ENCODE results near the gene INAVA. TPM values are rescaled to one million over a fixed set of nuclear protein-coding genes. Genes with fewer than 3 reads are reported as not detected.

Gene INAVA
- total RNA-seq, 4 donors from 2014 or later = not detected

DNA sequence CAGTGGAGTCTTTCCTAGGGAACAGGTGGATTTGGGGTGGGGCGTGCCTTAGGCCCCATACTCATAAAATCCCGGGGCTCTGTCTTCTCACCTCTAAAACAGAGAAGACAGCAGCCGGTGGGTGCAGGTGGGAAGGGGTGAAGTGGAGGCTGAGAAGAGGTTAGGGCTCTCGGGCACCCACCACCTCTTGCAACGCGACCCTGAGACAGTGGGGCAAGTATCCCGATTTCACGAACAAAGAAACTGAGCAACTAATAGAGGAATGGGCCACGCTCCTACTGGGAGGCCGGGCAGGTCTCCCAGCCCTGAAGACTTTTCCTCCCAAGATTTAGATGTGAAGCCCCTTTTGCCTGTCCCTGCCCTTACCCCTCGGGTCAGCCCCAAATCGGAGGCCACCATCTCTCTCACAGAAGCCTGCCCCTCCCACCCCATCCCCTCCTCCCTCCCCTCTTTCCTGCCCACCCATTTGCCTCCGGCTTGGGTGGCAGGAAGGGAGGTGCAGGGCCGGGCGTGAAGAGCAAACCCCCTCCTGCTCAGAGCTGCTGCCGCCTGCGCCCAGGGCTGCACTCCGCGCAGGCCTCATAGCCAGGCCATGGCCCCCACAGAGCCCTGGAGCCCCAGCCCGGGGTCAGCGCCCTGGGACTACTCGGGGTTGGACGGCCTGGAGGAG, 22.1 kb upstream of the INAVA start, which contains the start of gene GPR25:
Gene GPR25, plus strand, starts transcription at position 536 of the 670 bp plus-strand sequence. Its CDS starts 57 bp downstream, at position 593.
- no peaks in the 10 kb centered on the region for H3K36me3 ChIP-seq
- peaks cover 0 to 72% of the 10 kb centered on the region in 2 donors for H3K27me3 ChIP-seq
- no peak for DNase-seq (ENCODE audit: low spot score in 2 of 2)
- no peaks in the 10 kb centered on the region for H3K9me3 ChIP-seq
- peak within 1 kb of the TSS in 2 of 4 donors; percentile 20 to 42 for H3K4me3 ChIP-seq
- TF ChIP-seq EP300 (IDR thresholded peaks at IDR 0.05) (no peak), POLR2A (IDR thresholded peaks at IDR 0.05) (no peak)
- TF ChIP-seq, protein P1, sequence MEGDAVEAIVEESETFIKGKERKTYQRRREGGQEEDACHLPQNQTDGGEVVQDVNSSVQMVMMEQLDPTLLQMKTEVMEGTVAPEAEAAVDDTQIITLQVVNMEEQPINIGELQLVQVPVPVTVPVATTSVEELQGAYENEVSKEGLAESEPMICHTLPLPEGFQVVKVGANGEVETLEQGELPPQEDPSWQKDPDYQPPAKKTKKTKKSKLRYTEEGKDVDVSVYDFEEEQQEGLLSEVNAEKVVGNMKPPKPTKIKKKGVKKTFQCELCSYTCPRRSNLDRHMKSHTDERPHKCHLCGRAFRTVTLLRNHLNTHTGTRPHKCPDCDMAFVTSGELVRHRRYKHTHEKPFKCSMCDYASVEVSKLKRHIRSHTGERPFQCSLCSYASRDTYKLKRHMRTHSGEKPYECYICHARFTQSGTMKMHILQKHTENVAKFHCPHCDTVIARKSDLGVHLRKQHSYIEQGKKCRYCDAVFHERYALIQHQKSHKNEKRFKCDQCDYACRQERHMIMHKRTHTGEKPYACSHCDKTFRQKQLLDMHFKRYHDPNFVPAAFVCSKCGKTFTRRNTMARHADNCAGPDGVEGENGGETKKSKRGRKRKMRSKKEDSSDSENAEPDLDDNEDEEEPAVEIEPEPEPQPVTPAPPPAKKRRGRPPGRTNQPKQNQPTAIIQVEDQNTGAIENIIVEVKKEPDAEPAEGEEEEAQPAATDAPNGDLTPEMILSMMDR (IDR thresholded peaks at IDR 0.05) = no peak
- H3K27ac ChIP-seq = no peak within 1 kb of the TSS
- H3K4me1 ChIP-seq = peaks cover 0 to 16% (median 10%) of the 10 kb centered on the region in 4 donors
- WGBS, 2 donors = 74 to 78% methylated on average over 17 to 21 of the region's 23 CpGs

DNA sequence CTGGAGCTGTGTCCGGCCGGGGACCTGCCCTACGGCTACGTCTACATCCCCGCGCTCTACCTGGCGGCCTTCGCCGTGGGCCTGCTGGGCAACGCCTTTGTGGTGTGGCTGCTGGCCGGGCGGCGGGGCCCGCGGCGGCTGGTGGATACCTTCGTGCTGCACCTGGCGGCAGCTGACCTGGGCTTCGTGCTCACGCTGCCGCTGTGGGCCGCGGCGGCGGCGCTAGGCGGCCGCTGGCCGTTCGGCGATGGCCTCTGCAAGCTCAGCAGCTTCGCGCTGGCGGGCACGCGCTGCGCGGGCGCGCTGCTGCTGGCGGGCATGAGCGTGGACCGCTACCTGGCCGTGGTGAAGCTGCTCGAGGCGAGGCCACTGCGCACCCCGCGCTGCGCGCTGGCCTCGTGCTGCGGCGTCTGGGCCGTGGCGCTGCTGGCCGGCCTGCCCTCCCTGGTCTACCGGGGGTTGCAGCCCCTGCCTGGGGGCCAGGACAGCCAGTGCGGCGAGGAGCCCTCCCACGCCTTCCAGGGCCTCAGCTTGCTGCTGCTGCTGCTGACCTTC, 21.5 kb upstream of the INAVA start:
- no peaks in the 10 kb centered on the region for H3K36me3 ChIP-seq
- no peak for TF ChIP-seq EP300 (IDR thresholded peaks at IDR 0.05)
- TF ChIP-seq, protein P1 (IDR thresholded peaks at IDR 0.05) = no peak
- no peak for TF ChIP-seq POLR2A (IDR thresholded peaks at IDR 0.05)
- H3K4me1 ChIP-seq = peaks cover 0 to 16% (median 10%) of the 10 kb centered on the region in 4 donors
- H3K4me3 ChIP-seq = peak overlapping the region in 2 of 4 donors; percentile 20 to 42
- H3K27me3 ChIP-seq = peaks cover 0 to 72% of the 10 kb centered on the region in 2 donors
- no peak overlapping the region for H3K27ac ChIP-seq
- no peaks in the 10 kb centered on the region for H3K9me3 ChIP-seq
- DNase-seq (ENCODE audit: low spot score in 2 of 2) = no peak
- 0 to 44% methylated on average over 5 of the region's 61 CpGs for WGBS, 2 donors

DNA sequence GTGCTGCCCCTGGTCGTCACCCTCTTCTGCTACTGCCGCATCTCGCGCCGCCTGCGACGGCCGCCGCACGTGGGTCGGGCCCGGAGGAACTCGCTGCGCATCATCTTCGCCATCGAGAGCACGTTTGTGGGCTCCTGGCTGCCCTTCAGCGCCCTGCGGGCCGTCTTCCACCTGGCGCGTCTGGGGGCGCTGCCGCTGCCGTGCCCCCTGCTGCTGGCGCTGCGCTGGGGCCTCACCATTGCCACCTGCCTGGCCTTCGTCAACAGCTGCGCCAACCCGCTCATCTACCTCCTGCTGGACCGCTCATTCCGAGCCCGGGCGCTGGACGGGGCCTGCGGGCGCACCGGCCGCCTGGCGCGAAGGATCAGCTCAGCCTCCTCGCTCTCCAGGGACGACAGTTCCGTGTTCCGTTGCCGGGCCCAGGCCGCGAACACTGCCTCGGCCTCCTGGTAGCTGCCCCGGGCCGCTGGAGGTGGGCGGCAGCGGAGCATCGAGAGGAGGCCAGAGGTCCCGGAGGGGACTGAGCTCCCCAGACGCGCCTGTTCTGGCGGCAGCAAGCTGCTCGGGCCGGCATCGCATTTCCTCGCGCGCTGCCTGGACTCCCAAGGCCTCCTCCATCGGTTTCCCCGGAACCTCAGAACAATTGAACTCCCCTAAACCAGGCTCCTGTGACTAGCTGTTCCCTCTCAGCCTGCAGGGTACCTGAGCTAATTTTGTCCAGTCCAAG, 20.9 kb upstream of the INAVA start:
- TF ChIP-seq, protein P1 (IDR thresholded peaks at IDR 0.05) = no peak
- TF ChIP-seq EP300 (IDR thresholded peaks at IDR 0.05) = no peak
- TF ChIP-seq POLR2A (IDR thresholded peaks at IDR 0.05) = no peak
- Histone ChIP-seq H3K27me3 (peaks cover 0 to 72% of the 10 kb centered on the region in 2 donors), H3K4me3 (peak overlapping the region in 2 of 4 donors; percentile 20 to 42), H3K9me3 (no peaks in the 10 kb centered on the region), H3K36me3 (no peaks in the 10 kb centered on the region), H3K27ac (no peak overlapping the region), H3K4me1 (peaks cover 0 to 16% (median 10%) of the 10 kb centered on the region in 4 donors)
- no peak for DNase-seq (ENCODE audit: low spot score in 2 of 2)
- WGBS, 2 donors = 18 to 23% methylated on average over 24 to 47 of the region's 66 CpGs

DNA sequence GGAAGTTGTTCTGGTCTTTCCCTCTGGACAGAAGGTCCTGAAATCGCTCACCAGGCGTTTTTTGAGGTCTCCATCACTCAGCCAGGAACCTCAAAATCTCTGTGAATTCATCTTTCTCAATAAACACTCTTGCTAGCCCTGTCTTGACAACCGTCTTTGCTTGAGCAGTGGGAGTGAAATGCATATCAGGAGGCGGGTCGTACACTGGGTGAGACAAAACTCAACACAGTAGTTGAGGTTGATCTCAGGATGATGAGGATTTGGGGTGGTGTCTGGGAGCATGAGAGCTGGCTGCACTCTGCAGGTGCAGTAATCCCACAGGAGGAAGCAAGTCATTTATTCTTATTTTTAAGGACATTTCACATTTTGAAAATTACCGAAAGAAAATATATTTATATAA, 20.0 kb upstream of the INAVA start:
- peaks cover 0 to 66% of the 10 kb centered on the region in 2 donors for H3K27me3 ChIP-seq
- WGBS, 2 donors = 87% methylated on average over 6 of the region's 6 CpGs
- peaks cover 0 to 16% (median 10%) of the 10 kb centered on the region in 4 donors for H3K4me1 ChIP-seq
- H3K9me3 ChIP-seq = no peaks in the 10 kb centered on the region
- H3K27ac ChIP-seq = no peak overlapping the region
- TF ChIP-seq POLR2A (IDR thresholded peaks at IDR 0.05) (no peak), EP300 (IDR thresholded peaks at IDR 0.05) (no peak)
- TF ChIP-seq, protein P1 (IDR thresholded peaks at IDR 0.05) = no peak
- no peak for DNase-seq (ENCODE audit: low spot score in 2 of 2)
- no peaks in the 10 kb centered on the region for H3K36me3 ChIP-seq
- no peak overlapping the region for H3K4me3 ChIP-seq

Data from tibial nerve (tissue), 4 donors.